CD4-positive, CD25-positive, alpha-beta regulatory T cell (primary cell): ENCODE results near the gene PNPT1. TPM values are rescaled to one million over a fixed set of nuclear protein-coding genes. Genes with fewer than 3 reads are reported as not detected.
"Not testable (repeated sequence)": the region's sequence is repeated elsewhere in the genome, so short reads cannot be mapped to it uniquely, and the experiment has no call there.

Source experiments
- ATAC-seq, 2 donors: fragments of 150-1000 bp; cut with Tn5 transposase; one replicate each; pipeline ENCODE4 v1.10.0; 2021; ENCODE audit warnings: low read depth in 2 of 2, moderate number of reproducible peaks in 2 of 2, moderate library complexity in 1 of 2
- DNase-seq, 3 donors: peaks; one replicate each; pipeline versions ENCODE4 v3.0.0 to v3.0.0-alpha.2; 2012 to 2022; ENCODE audit warnings: mixed read lengths in 1 of 3
- H3K27ac ChIP-seq: one replicate; pipeline ENCODE4 v1.7.0; 2013; ENCODE audit warnings: mild to moderate bottlenecking, low read length; ENCODE audit not compliant: insufficient read depth, poor library complexity, severe bottlenecking
- H3K27me3 ChIP-seq: one replicate; pipeline ENCODE4 v1.7.0; 2013; ENCODE audit warnings: low read length; ENCODE audit not compliant: control insufficient read depth, insufficient read depth
- H3K36me3 ChIP-seq: one replicate; pipeline ENCODE4 v1.7.0; 2013; ENCODE audit warnings: mild to moderate bottlenecking, low read length, moderate library complexity; ENCODE audit not compliant: control insufficient read depth, insufficient read depth
- H3K4me1 ChIP-seq: 2 replicates; pipeline ENCODE4 v1.7.0; 2013; ENCODE audit warnings: mild to moderate bottlenecking, low read length; ENCODE audit not compliant: insufficient read depth, control insufficient read depth, poor library complexity, severe bottlenecking
- H3K4me3 ChIP-seq: one replicate; pipeline ENCODE4 v1.7.0; 2013; ENCODE audit warnings: low read depth, mild to moderate bottlenecking, low read length, moderate library complexity
- H3K9me3 ChIP-seq, 2 experiments: 1 replicate in 1 of 2; 2 replicates in 1 of 2; pipeline ENCODE4 v1.7.0; 2013; ENCODE audit warnings: low read length in 2 of 2, mild to moderate bottlenecking in 1 of 2, moderate library complexity in 1 of 2; ENCODE audit not compliant: control insufficient read depth in 2 of 2
- H3K27ac Mint-ChIP-seq, 3 donors: one replicate each; pipeline ENCODE4 v1.8.0; 2020 to 2022; ENCODE audit warnings: mild to moderate bottlenecking in 3 of 3, mixed read lengths in 3 of 3, moderate library complexity in 2 of 3
- H3K27me3 Mint-ChIP-seq: one replicate; pipeline ENCODE4 v1.8.0; 2022; ENCODE audit warnings: mild to moderate bottlenecking, mixed read lengths
- H3K36me3 Mint-ChIP-seq: one replicate; pipeline ENCODE4 v1.8.0; 2020; ENCODE audit warnings: mixed read lengths
- H3K4me1 Mint-ChIP-seq, 4 donors: one replicate each; pipeline ENCODE4 v1.8.0; 2020 to 2022; ENCODE audit warnings: mixed read lengths in 4 of 4, mild to moderate bottlenecking in 1 of 4
- H3K4me3 Mint-ChIP-seq, 4 donors: one replicate each; pipeline ENCODE4 v1.8.0; 2020 to 2022; ENCODE audit warnings: mild to moderate bottlenecking in 4 of 4, mixed read lengths in 4 of 4, moderate library complexity in 3 of 4
- H3K9me3 Mint-ChIP-seq, 7 donors: one replicate each; pipeline ENCODE4 v1.8.0; 2020 to 2022; ENCODE audit warnings: mixed read lengths in 7 of 7, mild to moderate bottlenecking in 3 of 7, moderate library complexity in 2 of 7
- polyA plus RNA-seq, 4 donors: library from polyadenylated mRNA; unstranded; fragments of 300-500 nt; fragmentation: Illumina TruSeq; gene quantifications; one replicate each; pipeline ENCODE4 v1.2.3, GENCODE V29; 2021
- total RNA-seq: library from RNA; stranded (reverse); gene quantifications from one replicate; pipeline ENCODE4 v1.2.3, GENCODE V29; 2022

PNPT1 gene
- total and polyA plus RNA-seq, 5 donors from 2014 or later = 14.3 to 20.0 (median 16.1) TPM

DNA sequence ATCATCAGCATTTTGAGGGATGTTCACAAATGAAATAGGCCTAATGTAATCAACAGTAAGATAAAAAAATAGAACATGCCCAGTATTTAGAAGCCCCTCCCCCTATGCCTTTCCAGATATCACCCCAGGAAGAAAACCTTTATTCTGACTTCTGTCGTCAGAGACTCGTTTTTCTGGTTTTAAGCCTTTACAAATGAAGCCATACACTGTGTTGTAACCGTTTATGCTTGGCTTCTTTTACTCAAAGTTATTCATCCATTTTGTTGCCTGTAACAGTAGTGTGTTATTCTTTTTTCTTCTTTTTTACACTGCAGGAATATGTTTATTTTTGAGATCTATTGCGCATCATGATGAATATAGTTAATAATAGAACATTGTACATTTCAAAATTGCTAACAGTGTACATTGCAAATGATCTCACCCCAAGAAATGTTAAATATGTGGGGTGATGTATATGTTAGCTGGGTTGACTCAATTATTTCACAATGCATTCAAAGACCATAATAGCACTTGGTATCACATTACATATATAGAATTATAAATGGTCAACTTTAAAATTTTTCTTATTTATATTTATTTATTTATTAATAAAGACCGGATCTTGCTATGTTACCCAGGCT, 28.1 kb upstream of the PNPT1 start:
- ATAC-seq (no peak), DNase-seq (no peak)
- H3K4me1 ChIP-seq = no peaks in the 10 kb centered on the region
- H3K27me3 ChIP-seq = peaks cover 2% of the 10 kb centered on the region
- H3K4me3 ChIP-seq = no peak overlapping the region
- Mint-ChIP-seq H3K4me1 (no peaks in the 10 kb centered on the region), H3K27ac (no peak overlapping the region), H3K27me3 (peaks cover 4% of the 10 kb centered on the region), H3K9me3 (no peaks in the 10 kb centered on the region), H3K4me3 (no peak overlapping the region), H3K36me3 (no peaks in the 10 kb centered on the region)
- H3K36me3 ChIP-seq = no peaks in the 10 kb centered on the region
- H3K27ac ChIP-seq = no peak overlapping the region
- H3K9me3 ChIP-seq = no peaks in the 10 kb centered on the region

DNA sequence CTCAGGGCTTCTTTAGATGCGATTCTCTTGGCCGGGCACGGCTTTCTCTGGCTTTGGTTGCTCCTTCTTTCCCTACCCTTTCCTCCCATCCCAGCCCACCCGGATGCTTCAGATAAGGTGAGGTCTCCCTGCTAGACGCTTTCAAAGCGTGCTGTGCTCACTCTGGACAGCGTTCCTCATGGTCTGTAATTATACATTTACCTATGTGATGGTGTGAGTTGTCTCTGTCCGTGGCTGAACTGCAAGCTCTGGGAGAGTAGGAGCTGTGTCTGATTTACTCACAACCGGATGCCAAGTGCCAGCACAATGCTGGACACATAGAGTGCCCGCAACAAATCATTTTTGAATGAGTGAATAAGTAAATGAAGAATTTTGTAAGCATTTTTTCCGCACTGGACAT, 26.8 kb upstream of the PNPT1 start:
- Mint-ChIP-seq H3K27me3 (peaks cover 4% of the 10 kb centered on the region), H3K4me1 (no peaks in the 10 kb centered on the region), H3K27ac (no peak overlapping the region), H3K9me3 (no peaks in the 10 kb centered on the region), H3K4me3 (no peak overlapping the region), H3K36me3 (no peaks in the 10 kb centered on the region)
- Histone ChIP-seq H3K36me3 (no peaks in the 10 kb centered on the region), H3K4me3 (no peak overlapping the region), H3K9me3 (no peaks in the 10 kb centered on the region), H3K4me1 (no peaks in the 10 kb centered on the region), H3K27me3 (peaks cover 2% of the 10 kb centered on the region), H3K27ac (no peak overlapping the region)
- DNase-seq (no peak), ATAC-seq (no peak)

DNA sequence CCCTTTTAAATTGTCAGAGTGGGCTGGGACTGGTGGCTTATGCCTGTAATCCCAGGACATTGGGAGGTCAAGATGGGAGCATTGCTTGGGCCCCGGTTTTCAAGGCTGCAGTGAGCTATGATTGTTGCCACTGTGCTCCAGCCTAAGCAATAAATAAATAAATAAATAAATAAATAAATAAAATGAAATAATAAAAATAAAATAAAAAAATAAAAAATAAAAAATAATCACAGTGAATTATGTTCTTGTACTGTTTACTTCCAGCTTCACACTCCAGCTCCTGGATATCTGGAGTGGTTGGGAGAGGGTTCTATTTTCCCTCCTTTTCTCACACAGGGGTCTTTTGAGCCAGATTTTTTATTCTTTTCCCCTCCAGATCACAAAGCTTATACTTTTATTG, 26.2 kb upstream of the PNPT1 start:
- peaks cover 4% of the 10 kb centered on the region for H3K27me3 Mint-ChIP-seq
- Histone ChIP-seq H3K9me3 (no peaks in the 10 kb centered on the region), H3K27ac (no peak overlapping the region), H3K36me3 (no peaks in the 10 kb centered on the region), H3K27me3 (peaks cover 2% of the 10 kb centered on the region), H3K4me3 (no peak overlapping the region), H3K4me1 (no peaks in the 10 kb centered on the region)
- no peaks in the 10 kb centered on the region for H3K36me3 Mint-ChIP-seq
- no peak for ATAC-seq
- no peaks in the 10 kb centered on the region for H3K9me3 Mint-ChIP-seq
- DNase-seq = no peak
- H3K4me1 Mint-ChIP-seq = no peaks in the 10 kb centered on the region
- no peak overlapping the region for H3K27ac Mint-ChIP-seq
- H3K4me3 Mint-ChIP-seq = no peak overlapping the region

DNA sequence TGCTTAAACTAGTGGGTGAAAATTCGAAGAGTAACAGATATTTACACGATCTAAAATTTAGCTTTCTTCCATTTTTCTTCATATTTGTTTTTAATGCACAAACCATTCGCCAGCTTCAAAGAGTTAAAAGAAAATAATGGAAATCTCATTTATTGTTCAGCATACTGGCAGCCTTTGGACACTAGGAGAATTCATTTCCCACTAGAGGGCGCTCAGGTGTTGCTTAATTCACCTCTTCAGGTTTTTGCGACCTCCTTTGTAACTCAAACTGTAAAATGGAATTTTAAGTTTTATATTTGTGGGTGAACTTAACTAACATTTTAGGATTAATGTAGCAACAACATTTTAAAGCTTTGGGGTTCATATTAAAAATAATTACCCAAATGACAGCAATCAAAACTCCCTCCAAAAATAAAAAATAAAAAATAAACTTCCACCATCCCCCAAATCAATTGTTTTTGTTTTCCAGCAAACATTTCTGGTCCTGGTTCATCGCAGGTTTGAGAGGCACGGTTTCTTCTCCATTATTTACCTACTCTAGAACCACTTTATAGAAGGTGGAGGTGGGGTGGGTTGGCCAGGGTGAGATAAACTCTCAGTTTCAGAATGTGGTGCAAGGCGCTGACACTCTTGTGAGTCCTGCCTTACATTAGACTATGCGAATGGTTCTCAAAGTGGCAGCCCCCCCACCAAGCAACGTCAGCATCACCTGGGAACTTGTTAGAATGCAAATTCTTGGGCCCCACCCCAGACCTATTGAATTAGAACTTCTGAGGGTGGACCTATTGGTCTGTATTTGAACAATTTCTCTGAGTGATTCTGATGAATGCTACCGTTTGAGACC, 24.7 kb upstream of the PNPT1 start:
- Histone ChIP-seq H3K27ac (no peak overlapping the region), H3K27me3 (peaks cover 2% of the 10 kb centered on the region), H3K4me3 (no peak overlapping the region), H3K36me3 (no peaks in the 10 kb centered on the region), H3K4me1 (no peaks in the 10 kb centered on the region), H3K9me3 (no peaks in the 10 kb centered on the region)
- Mint-ChIP-seq H3K9me3 (no peaks in the 10 kb centered on the region), H3K4me3 (no peak overlapping the region), H3K27ac (no peak overlapping the region), H3K36me3 (no peaks in the 10 kb centered on the region), H3K4me1 (peaks cover 0 to under 1% (median 0%) of the 10 kb centered on the region in 4 donors), H3K27me3 (peaks cover 4% of the 10 kb centered on the region)
- DNase-seq (peak in 2 of 3 donors; percentile 41 to 55), ATAC-seq (no peak)

DNA sequence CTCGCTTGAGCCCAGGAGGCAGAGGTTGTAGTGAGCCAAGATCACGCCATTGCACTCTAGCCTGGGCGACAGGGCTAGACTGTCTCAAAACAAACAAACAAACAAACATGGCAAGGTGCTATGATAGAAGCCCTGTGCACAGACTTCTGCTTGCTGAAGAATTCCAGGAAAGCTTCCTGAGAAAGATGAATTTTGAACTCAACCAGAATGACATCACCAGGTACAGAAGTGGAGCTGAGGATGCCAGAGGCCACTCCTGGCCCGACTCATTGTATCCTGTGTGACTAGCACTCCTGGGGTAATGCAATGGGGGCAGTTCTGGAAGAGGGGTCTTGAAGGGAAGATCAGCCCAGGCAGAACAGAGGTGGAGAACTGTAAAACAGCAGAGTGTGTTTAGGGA, 22.0 kb upstream of the PNPT1 start:
- no peaks in the 10 kb centered on the region for H3K27me3 ChIP-seq
- no peak overlapping the region for H3K27ac Mint-ChIP-seq
- no peak for ATAC-seq

DNA sequence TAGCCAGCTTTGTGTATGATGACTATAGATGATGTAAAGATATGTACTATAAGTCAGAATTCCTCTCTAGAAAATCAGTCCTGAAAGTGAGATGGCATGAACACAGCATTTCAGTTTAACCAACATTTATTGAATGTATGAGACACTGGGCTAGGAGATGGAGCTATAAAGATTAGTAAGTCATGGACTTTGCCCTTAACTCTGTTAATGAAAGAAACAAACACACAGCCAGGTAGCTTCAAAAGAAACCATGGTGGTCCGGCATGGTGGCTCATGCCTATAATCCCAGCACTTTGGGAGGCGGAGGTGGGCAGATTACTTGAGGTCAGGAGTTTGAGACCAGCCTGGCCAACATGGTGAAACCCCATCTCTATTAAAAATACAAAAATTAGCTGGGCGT, 21.5 kb upstream of the PNPT1 start:
- not testable (repeated sequence) for H3K27me3 Mint-ChIP-seq, H3K4me3 ChIP-seq, H3K4me1 ChIP-seq, H3K9me3 ChIP-seq, H3K9me3 Mint-ChIP-seq, H3K36me3 Mint-ChIP-seq, H3K36me3 ChIP-seq, H3K4me3 Mint-ChIP-seq, H3K27ac ChIP-seq, H3K27me3 ChIP-seq, ATAC-seq, H3K4me1 Mint-ChIP-seq, DNase-seq, H3K27ac Mint-ChIP-seq

More for the DNA sequence above, 22.0 kb upstream of the PNPT1 start:
- H3K4me1 Mint-ChIP-seq = peaks cover 0 to 2% (median 0%) of the 10 kb centered on the region in 4 donors
- DNase-seq = no peak
- no peaks in the 10 kb centered on the region for H3K9me3 Mint-ChIP-seq
- no peak overlapping the region for H3K4me3 Mint-ChIP-seq
- Histone ChIP-seq H3K4me1 (no peaks in the 10 kb centered on the region), H3K27ac (no peak overlapping the region), H3K36me3 (no peaks in the 10 kb centered on the region), H3K4me3 (no peak overlapping the region), H3K9me3 (no peaks in the 10 kb centered on the region)
- H3K36me3 Mint-ChIP-seq = no peaks in the 10 kb centered on the region
- peaks cover 4% of the 10 kb centered on the region for H3K27me3 Mint-ChIP-seq

DNA sequence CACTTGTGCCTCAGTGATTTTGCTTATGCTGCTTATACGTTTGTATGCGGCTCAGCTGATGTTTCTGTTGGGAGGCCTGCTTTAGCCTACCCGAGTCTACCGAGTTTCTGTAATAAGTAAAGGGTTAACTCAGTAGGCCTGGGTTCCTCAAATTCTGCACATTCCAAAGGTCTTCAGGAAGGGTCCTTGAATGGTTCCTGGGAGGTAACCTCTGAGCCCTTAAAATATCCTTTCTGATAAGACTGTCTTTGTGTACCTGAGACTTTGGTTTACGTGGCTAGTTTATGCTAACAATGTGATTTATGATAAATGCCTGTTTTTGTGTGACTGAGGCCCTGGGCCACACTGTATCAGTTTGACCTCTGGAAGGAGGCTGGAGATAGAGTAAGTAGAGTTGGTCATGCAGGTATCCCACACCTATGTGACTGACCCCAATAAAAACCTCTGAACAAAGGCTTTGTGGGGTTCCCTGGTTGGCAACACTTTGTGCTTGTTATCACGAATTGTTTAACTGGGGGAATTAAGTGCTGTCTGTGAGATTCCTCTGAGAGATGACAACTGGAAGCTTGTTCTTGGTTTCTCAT, 18.9 kb upstream of the PNPT1 start:
- no peak for ATAC-seq

More for the DNA sequence above, 18.9 kb upstream of the PNPT1 start:
- H3K9me3 Mint-ChIP-seq = no peaks in the 10 kb centered on the region
- no peak for DNase-seq
- no peaks in the 10 kb centered on the region for H3K36me3 Mint-ChIP-seq
- peaks cover 4% of the 10 kb centered on the region for H3K27me3 Mint-ChIP-seq
- H3K27ac ChIP-seq = no peak overlapping the region
- H3K4me3 Mint-ChIP-seq = no peak overlapping the region
- no peaks in the 10 kb centered on the region for H3K36me3 ChIP-seq
- no peaks in the 10 kb centered on the region for H3K9me3 ChIP-seq
- H3K4me1 Mint-ChIP-seq = peaks cover 0 to 2% (median 0%) of the 10 kb centered on the region in 4 donors
- no peaks in the 10 kb centered on the region for H3K27me3 ChIP-seq
- no peak overlapping the region for H3K27ac Mint-ChIP-seq
- no peaks in the 10 kb centered on the region for H3K4me1 ChIP-seq
- H3K4me3 ChIP-seq = no peak overlapping the region
